SKM-1 (cell line): ENCODE data around the gene NCAPD3.
"Not testable (repeated sequence)": the region's sequence is repeated elsewhere in the genome, so short reads cannot be mapped to it uniquely, and the experiment has no call there.

Source experiments
- DNase-seq: peaks from one replicate; lab custom pipeline; 2025; ENCODE audit not compliant: unreplicated experiment; lab: John Stamatoyannopoulos, UW

Gene NCAPD3

GRCh38 chr11:134224710-134225664 lies 1.2 kb upstream of the NCAPD3 start:
- no peak for DNase-seq

GRCh38 chr11:134223121-134223520 lies 646 bp downstream of the NCAPD3 start:
- DNase-seq = no peak

GRCh38 chr11:134216816-134217215 lies 7.0 kb downstream of the NCAPD3 start:
- DNase-seq = no peak

- DNase-seq = no peak
Measured at GRCh38 chr11:134215836-134216235, 7.9 kb downstream of the NCAPD3 start.

- DNase-seq = no peak
Measured at GRCh38 chr11:134207538-134208239, 16.1 kb downstream of the NCAPD3 start.

- no peak for DNase-seq
Measured at GRCh38 chr11:134206185-134206584, 17.6 kb downstream of the NCAPD3 start.

GRCh38 chr11:134205729-134206128 lies 18.0 kb downstream of the NCAPD3 start:
- DNase-seq = no peak

GRCh38 chr11:134202661-134203060 lies 21.1 kb downstream of the NCAPD3 start:
- no peak for DNase-seq

GRCh38 chr11:134200688-134201087 lies 23.1 kb downstream of the NCAPD3 start:
- DNase-seq = no peak

- DNase-seq = no peak
Measured at GRCh38 chr11:134199531-134199930, 24.2 kb downstream of the NCAPD3 start.

- no peak for DNase-seq
Measured at GRCh38 chr11:134196756-134197155, 27.0 kb downstream of the NCAPD3 start.

GRCh38 chr11:134188092-134188491 lies 35.7 kb downstream of the NCAPD3 start:
- not testable (repeated sequence) for DNase-seq

- no peak for DNase-seq
Measured at GRCh38 chr11:134181707-134182106, 42.1 kb downstream of the NCAPD3 start.

GRCh38 chr11:134178032-134178674 lies 45.6 kb downstream of the NCAPD3 start:
- no peak for DNase-seq

GRCh38 chr11:134176284-134176683 lies 47.5 kb downstream of the NCAPD3 start:
- no peak for DNase-seq

- no peak for DNase-seq
Measured at GRCh38 chr11:134173296-134173695, 50.5 kb downstream of the NCAPD3 start.

- no peak for DNase-seq
Measured at GRCh38 chr11:134171951-134172350, 51.8 kb downstream of the NCAPD3 start.

GRCh38 chr11:134170919-134171281 lies 52.9 kb downstream of the NCAPD3 start:
- no peak for DNase-seq

GRCh38 chr11:134170177-134170918 lies 53.4 kb downstream of the NCAPD3 start:
- no peak for DNase-seq

- no peak for DNase-seq
Measured at GRCh38 chr11:134164490-134165370, 59.0 kb downstream of the NCAPD3 start.
